Kidney (tissue), 14 donors: ENCODE results near the gene RALGPS1. TPM values are rescaled to one million over a fixed set of nuclear protein-coding genes. Genes with fewer than 3 reads are reported as not detected.

Experiments
- DNase-seq, 5 donors: peaks; one replicate each; pipeline ENCODE4 v3.0.0-alpha.2; 2013 to 2020
- FAIRE-seq: peaks from 2 replicates; lab custom pipeline; 2012; peaks lifted over from hg19 to GRCh38; lab: Jason Lieb, UNC
- H3K27ac ChIP-seq, 2 donors: one replicate each; pipeline ENCODE4 v1.7.0; 2013; ENCODE audit warnings: low read depth in 2 of 2, low read length in 2 of 2, inconsistent platforms in 1 of 2
- H3K27me3 ChIP-seq: one replicate; pipeline ENCODE4 v1.7.1; 2013; ENCODE audit warnings: low read length, inconsistent platforms; ENCODE audit not compliant: control insufficient read depth, insufficient read depth
- H3K36me3 ChIP-seq, 3 donors: one replicate each; pipeline versions ENCODE4 v1.7.0 to v1.7.1; 2013; ENCODE audit warnings: low read length in 3 of 3, control low read depth in 1 of 3, inconsistent platforms in 1 of 3; ENCODE audit not compliant: insufficient read depth in 3 of 3, control insufficient read depth in 2 of 3
- H3K4me1 ChIP-seq, 3 donors: one replicate each; pipeline versions ENCODE4 v1.7.0 to v1.7.1; 2013; ENCODE audit warnings: low read length in 3 of 3, inconsistent platforms in 1 of 3, low read depth in 1 of 3; ENCODE audit not compliant: control insufficient read depth in 2 of 3, insufficient read depth in 2 of 3
- H3K4me3 ChIP-seq, 3 donors: one replicate each; pipeline versions ENCODE4 v1.7.0 to v1.8.1; 2013; ENCODE audit warnings: low read length in 3 of 3, control low read depth in 1 of 3, inconsistent platforms in 1 of 3
- H3K9ac ChIP-seq, 3 donors: one replicate each; pipeline versions ENCODE4 v1.7.0 to v1.7.1; 2013; ENCODE audit warnings: low read length in 3 of 3, control low read depth in 1 of 3, inconsistent platforms in 1 of 3
- H3K9me3 ChIP-seq, 3 donors: one replicate each; pipeline versions ENCODE4 v1.7.0 to v1.7.1; 2013; ENCODE audit warnings: low read length in 3 of 3, control low read depth in 1 of 3, inconsistent platforms in 1 of 3; ENCODE audit not compliant: control insufficient read depth in 2 of 3, insufficient read depth in 1 of 3
- intact Hi-C: fragments of 100-400 bp; cut with DNase I; formaldehyde crosslinking; loops from one replicate; pipeline ENCODE4 v1.11.1; 2022
- polyA plus RNA-seq: library from polyadenylated mRNA; stranded (reverse); fragments of 350-450 nt; fragmentation: Illumina TruSeq; extraction: RNeasy Lipid Tissue Mini Kit (QIAGEN cat#74804); gene quantifications from one replicate; pipeline ENCODE4 v1.2.3, GENCODE V29; 2014; ENCODE audit warnings: low read depth, low replicate concordance; ENCODE audit not compliant: insufficient read depth
- total RNA-seq: library from RNA; stranded (reverse); fragmentation: NEBNext Ultra II Directional; extraction: Animal tissue kit (Norgen Biotek cat#: 25700); gene quantifications from one replicate; pipeline ENCODE4 v1.2.1, GENCODE V29; 2021
- TF ChIP-seq, protein P1 (sequence below): IDR thresholded peaks from 3 replicates; pipeline ENCODE4 v1.5.1; 2012; ENCODE audit warnings: mild to moderate bottlenecking, moderate library complexity, borderline replicate concordance; ENCODE audit not compliant: insufficient read depth; ENCODE audit errors: extremely low read depth
- donor health status: control.
- donor health status: control.
- donor health status: control.
- donor health status: control.
- donor health status: control.
- donor health status: DM: yes; HTN: yes; CAD: no.
- donor health status: Normal renal cell carcinoma (clear cell type).

Gene RALGPS1
- total and polyA plus RNA-seq, 2 donors from 2014 or later: 9.4 to 25.2 TPM

DNA sequence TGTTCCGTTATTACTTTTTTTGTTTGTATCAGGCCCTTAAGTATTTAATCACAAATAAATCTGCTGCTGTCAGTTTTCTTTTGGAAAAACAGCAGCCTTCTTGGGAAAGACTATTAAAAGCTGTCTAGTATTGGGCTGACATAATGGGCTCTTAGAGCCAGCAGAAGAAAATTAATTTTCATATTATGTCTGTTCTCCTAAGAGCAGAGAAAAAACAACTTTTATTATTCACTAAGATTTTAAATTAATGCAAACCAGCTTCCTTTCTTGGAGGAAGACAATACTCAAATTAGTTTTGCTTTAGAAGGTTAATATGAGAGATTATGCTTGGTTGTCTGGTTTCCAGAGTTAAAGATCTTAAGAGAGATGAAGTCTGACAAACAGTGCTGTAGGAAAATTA is 319.4 kb downstream of the RALGPS1 start:
- TF ChIP-seq, protein P1, sequence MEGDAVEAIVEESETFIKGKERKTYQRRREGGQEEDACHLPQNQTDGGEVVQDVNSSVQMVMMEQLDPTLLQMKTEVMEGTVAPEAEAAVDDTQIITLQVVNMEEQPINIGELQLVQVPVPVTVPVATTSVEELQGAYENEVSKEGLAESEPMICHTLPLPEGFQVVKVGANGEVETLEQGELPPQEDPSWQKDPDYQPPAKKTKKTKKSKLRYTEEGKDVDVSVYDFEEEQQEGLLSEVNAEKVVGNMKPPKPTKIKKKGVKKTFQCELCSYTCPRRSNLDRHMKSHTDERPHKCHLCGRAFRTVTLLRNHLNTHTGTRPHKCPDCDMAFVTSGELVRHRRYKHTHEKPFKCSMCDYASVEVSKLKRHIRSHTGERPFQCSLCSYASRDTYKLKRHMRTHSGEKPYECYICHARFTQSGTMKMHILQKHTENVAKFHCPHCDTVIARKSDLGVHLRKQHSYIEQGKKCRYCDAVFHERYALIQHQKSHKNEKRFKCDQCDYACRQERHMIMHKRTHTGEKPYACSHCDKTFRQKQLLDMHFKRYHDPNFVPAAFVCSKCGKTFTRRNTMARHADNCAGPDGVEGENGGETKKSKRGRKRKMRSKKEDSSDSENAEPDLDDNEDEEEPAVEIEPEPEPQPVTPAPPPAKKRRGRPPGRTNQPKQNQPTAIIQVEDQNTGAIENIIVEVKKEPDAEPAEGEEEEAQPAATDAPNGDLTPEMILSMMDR: no peak
- no peaks in the 10 kb centered on the region for H3K36me3 ChIP-seq
- DNase-seq (no peak), FAIRE-seq (no peak)
- H3K4me1 ChIP-seq: no peaks in the 10 kb centered on the region
- H3K27me3 ChIP-seq: no peaks in the 10 kb centered on the region
- H3K27ac ChIP-seq: no peak overlapping the region
- H3K4me3 ChIP-seq: no peak overlapping the region
- no peak overlapping the region for H3K9ac ChIP-seq
- no peaks in the 10 kb centered on the region for H3K9me3 ChIP-seq
- intact Hi-C loops: no loop called here

- no peaks in the 10 kb centered on the region for H3K4me1 ChIP-seq
- no peaks in the 10 kb centered on the region for H3K27me3 ChIP-seq
- no peak overlapping the region for H3K9ac ChIP-seq
- TF ChIP-seq, protein P1: no peak
- FAIRE-seq: no peak
- no peak for DNase-seq
- intact Hi-C loops: no loop called here
- no peak overlapping the region for H3K4me3 ChIP-seq
- H3K27ac ChIP-seq: no peak overlapping the region
- H3K9me3 ChIP-seq: no peaks in the 10 kb centered on the region
- H3K36me3 ChIP-seq: no peaks in the 10 kb centered on the region
These were observed 323.2 kb downstream of the RALGPS1 start for GRCh38 chr9:127237801-127238200.

DNA sequence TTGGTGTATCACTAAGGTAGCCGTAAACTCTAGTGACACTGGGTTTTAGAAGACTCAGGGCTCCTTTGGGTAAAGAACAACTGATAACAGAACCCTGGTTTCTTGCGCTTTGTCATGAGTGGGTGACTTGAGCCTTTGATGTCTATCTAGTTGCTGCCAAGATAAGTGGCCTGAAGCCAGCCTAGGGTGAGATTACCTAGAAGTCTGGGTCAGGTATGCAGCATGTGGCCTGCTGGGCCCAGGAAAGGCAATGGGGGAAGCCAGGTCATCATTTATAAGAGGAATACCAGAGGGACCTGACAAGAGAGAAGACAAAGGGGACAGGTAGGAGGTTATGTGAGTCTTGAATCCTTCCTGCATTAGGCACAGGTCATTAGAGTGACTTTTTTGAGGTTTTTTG is 326.8 kb downstream of the RALGPS1 start:
- no peaks in the 10 kb centered on the region for H3K36me3 ChIP-seq
- H3K27ac ChIP-seq: no peak overlapping the region
- TF ChIP-seq, protein P1: no peak
- no peaks in the 10 kb centered on the region for H3K9me3 ChIP-seq
- DNase-seq (no peak), FAIRE-seq (no peak)
- no peak overlapping the region for H3K4me3 ChIP-seq
- peaks cover 0 to 3% (median 0%) of the 10 kb centered on the region in 3 donors for H3K4me1 ChIP-seq
- H3K27me3 ChIP-seq: no peaks in the 10 kb centered on the region
- intact Hi-C loops: no loop called here
- no peak overlapping the region for H3K9ac ChIP-seq
